GM12875 (cell line): ENCODE measurements around the gene LARGE1.

Experiments
- H3K4me3 ChIP-seq: one replicate; pipeline ENCODE4 v1.5.1; 2011; ENCODE audit warnings: low read depth, low read length, control low read depth
- CTCF ChIP-seq: IDR thresholded peaks from 2 replicates; pipeline ENCODE4 v1.5.1; 2011; ENCODE audit warnings: low read depth, mild to moderate bottlenecking, control low read depth, inconsistent platforms, low read length, moderate library complexity, borderline replicate concordance; ENCODE audit not compliant: insufficient read depth

Gene LARGE1

GRCh38 chr22:33829546-33830280 lies 90.6 kb downstream of the LARGE1 start:
- no peak overlapping the region for H3K4me3 ChIP-seq
- no peak for TF ChIP-seq CTCF

- no peak for TF ChIP-seq CTCF
- no peak overlapping the region for H3K4me3 ChIP-seq
Measured at GRCh38 chr22:33828302-33828701, 92.0 kb downstream of the LARGE1 start.

- no peak overlapping the region for H3K4me3 ChIP-seq
- TF ChIP-seq CTCF = no peak
Measured at GRCh38 chr22:33825761-33826160, 94.5 kb downstream of the LARGE1 start.

- no peak overlapping the region for H3K4me3 ChIP-seq
- TF ChIP-seq CTCF = no peak
Measured at GRCh38 chr22:33823552-33823951, 96.7 kb downstream of the LARGE1 start.

GRCh38 chr22:33821290-33821689 lies 99.0 kb downstream of the LARGE1 start:
- no peak overlapping the region for H3K4me3 ChIP-seq
- TF ChIP-seq CTCF = no peak

- H3K4me3 ChIP-seq = no peak overlapping the region
- no peak for TF ChIP-seq CTCF
Measured at GRCh38 chr22:33819743-33820142, 100.5 kb downstream of the LARGE1 start.

GRCh38 chr22:33817512-33818127 lies 102.7 kb downstream of the LARGE1 start:
- H3K4me3 ChIP-seq = no peak overlapping the region
- no peak for TF ChIP-seq CTCF
